K562 (cell line): ENCODE measurements around the gene UBE2H. TPM values are rescaled to one million over a fixed set of nuclear protein-coding genes. Genes with fewer than 3 reads are reported as not detected.

Source experiments
- CREB5 ChIP-seq: fragments of 250-450 bp; sonication (Bioruptor Pico); IDR thresholded peaks from 2 replicates; pipeline ENCODE4 v1.5.0; 2020; ENCODE audit warnings: mild to moderate bottlenecking
- ETS2 ChIP-seq: IDR thresholded peaks from 2 replicates; pipeline ENCODE4 v1.6.1; 2016; ENCODE audit warnings: borderline replicate concordance, missing genetic modification characterization, mild to moderate bottlenecking, moderate library complexity, missing compliant biosample characterization; ENCODE audit not compliant: poor library complexity, severe bottlenecking
- HDAC1 ChIP-seq, 2 experiments: fragments of 450-650 bp; IDR thresholded peaks; 2 replicates each; pipeline ENCODE4 v1.6.1; 2016 to 2017; ENCODE audit warnings: inconsistent platforms in 1 of 2, mild to moderate bottlenecking in 1 of 2, moderate library complexity in 1 of 2
- KAT2B ChIP-seq: IDR thresholded peaks from one replicate; pipeline ENCODE4 v1.6.1; 2012; ENCODE audit warnings: low read depth, mild to moderate bottlenecking, control low read depth, inconsistent platforms, low read length, moderate library complexity
- L3MBTL2 ChIP-seq: fragments of 450-650 bp; IDR thresholded peaks from 2 replicates; pipeline ENCODE4 v1.6.1; 2016; ENCODE audit warnings: mild to moderate bottlenecking, moderate library complexity
- MXI1 ChIP-seq: IDR thresholded peaks from 2 replicates; pipeline ENCODE4 v1.6.1; 2011; ENCODE audit warnings: low read depth, mild to moderate bottlenecking, improper control_type of control experiment, low read length
- NBN ChIP-seq: fragments of 450-650 bp; IDR thresholded peaks from 2 replicates; pipeline ENCODE4 v1.6.1; 2016; ENCODE audit warnings: low read depth, mild to moderate bottlenecking
- RFX7 ChIP-seq: fragments of 250-450 bp; sonication (Bioruptor Pico); IDR thresholded peaks from 2 replicates; pipeline ENCODE4 v1.5.1; 2021; ENCODE audit warnings: mild to moderate bottlenecking
- ZNF778 ChIP-seq: fragments of 450-650 bp; formaldehyde crosslinking; IDR thresholded peaks from 2 replicates; pipeline ENCODE4 v1.4.0; 2020; ENCODE audit warnings: mild to moderate bottlenecking, moderate library complexity
- polyA plus RNA-seq, 8 experiments: library from polyadenylated mRNA; depleted of rRNA in 4 of 8; stranded (reverse) in 5 of 8; unstranded in 3 of 8; fragments of >200 nt; fragmentation: Nextera tagmentation in 2 of 8; fragmentation: Illumina TruSeq in 1 of 8; extraction: Ambion mirVana in 2 of 8; extraction: Trizol in 1 of 8; gene quantifications; 2 replicates each; pipeline versions ENCODE4 v1.2.1 to v1.2.3, GENCODE V29; 2011 to 2014; ENCODE audit warnings: inconsistent platforms in 1 of 8, missing spikeins in 1 of 8
- total RNA-seq, 7 experiments: library from RNA; depleted of rRNA in 6 of 7; stranded (reverse); fragments of >200 nt in 6 of 7; fragmentation: Illumina TruSeq in 2 of 7; extraction: Trizol in 2 of 7; gene quantifications; 2 replicates each; pipeline versions ENCODE4 v1.2.1 to v1.2.3, GENCODE V29; 2011 to 2021; ENCODE audit warnings: low replicate concordance in 1 of 7
- TF ChIP-seq, protein P1 (sequence below), 2 experiments: fragments of 450-650 bp in 1 of 2; sonication (generic) in 1 of 2; formaldehyde crosslinking in 1 of 2; IDR thresholded peaks; 2 replicates each; pipeline versions ENCODE4 v1.7.1 to v1.9.0; 2016 to 2022; ENCODE audit warnings: inconsistent platforms in 1 of 2, mild to moderate bottlenecking in 1 of 2, missing genetic modification reagents in 1 of 2
- TF ChIP-seq, protein P2 (sequence below), 2 experiments: IDR thresholded peaks in 1 of 2; conservative IDR thresholded peaks in 1 of 2; 2 replicates each; pipeline ENCODE4 v1.6.1; 2016; ENCODE audit warnings: low read depth in 2 of 2, mild to moderate bottlenecking in 1 of 2, missing compliant biosample characterization in 1 of 2, missing genetic modification characterization in 1 of 2, moderate library complexity in 1 of 2
- TF ChIP-seq, protein P3 (sequence below): fragments of 250-450 bp; sonication (Bioruptor Pico); IDR thresholded peaks from 2 replicates; pipeline ENCODE4 v1.4.0; 2020; ENCODE audit warnings: borderline replicate concordance

Gene UBE2H
- total and polyA plus RNA-seq, 9 of the 15 experiments (the other 6 are each of a cell fraction or from before 2014, with no cell fraction given) = 6.3 to 33.0 (median 13.3) TPM

DNA sequence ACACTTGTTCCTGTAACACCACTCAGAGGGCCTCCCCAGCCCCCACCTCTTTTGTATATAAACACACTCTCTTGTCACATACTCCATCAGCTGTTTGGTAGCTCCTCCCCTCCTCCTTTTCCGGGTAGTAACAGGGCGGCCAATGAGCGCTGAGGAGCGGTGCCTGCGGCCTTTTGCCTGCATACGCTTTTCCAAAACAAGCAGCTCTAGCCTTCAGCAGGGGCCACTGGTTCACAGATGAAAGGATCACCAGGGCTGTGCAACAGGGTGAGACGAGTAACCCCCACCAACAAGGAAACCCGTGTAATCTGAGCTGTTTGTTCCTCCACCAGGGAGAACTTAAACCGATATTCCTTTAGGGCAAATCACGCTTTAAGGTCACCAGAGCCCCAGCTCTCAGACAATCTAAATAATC lies 3.9 kb downstream of the UBE2H start (continued):
- 0 out of 4 replicates have a peak, but pooled peaks of 1 of the 2 experiments have one; percentile 63 for TF ChIP-seq HDAC1 (IDR thresholded peaks at IDR 0.05)
- TF ChIP-seq, protein P1, sequence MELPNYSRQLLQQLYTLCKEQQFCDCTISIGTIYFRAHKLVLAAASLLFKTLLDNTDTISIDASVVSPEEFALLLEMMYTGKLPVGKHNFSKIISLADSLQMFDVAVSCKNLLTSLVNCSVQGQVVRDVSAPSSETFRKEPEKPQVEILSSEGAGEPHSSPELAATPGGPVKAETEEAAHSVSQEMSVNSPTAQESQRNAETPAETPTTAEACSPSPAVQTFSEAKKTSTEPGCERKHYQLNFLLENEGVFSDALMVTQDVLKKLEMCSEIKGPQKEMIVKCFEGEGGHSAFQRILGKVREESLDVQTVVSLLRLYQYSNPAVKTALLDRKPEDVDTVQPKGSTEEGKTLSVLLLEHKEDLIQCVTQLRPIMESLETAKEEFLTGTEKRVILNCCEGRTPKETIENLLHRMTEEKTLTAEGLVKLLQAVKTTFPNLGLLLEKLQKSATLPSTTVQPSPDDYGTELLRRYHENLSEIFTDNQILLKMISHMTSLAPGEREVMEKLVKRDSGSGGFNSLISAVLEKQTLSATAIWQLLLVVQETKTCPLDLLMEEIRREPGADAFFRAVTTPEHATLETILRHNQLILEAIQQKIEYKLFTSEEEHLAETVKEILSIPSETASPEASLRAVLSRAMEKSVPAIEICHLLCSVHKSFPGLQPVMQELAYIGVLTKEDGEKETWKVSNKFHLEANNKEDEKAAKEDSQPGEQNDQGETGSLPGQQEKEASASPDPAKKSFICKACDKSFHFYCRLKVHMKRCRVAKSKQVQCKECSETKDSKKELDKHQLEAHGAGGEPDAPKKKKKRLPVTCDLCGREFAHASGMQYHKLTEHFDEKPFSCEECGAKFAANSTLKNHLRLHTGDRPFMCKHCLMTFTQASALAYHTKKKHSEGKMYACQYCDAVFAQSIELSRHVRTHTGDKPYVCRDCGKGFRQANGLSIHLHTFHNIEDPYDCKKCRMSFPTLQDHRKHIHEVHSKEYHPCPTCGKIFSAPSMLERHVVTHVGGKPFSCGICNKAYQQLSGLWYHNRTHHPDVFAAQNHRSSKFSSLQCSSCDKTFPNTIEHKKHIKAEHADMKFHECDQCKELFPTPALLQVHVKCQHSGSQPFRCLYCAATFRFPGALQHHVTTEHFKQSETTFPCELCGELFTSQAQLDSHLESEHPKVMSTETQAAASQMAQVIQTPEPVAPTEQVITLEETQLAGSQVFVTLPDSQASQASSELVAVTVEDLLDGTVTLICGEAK (IDR thresholded peaks at IDR 0.05) = no peak
- TF ChIP-seq, protein P1 (CRISPR knock-in tag; IDR thresholded peaks at IDR 0.05) = no peak
- no peak for TF ChIP-seq ZNF778 (CRISPR knock-in tag)
- no peak for TF ChIP-seq KAT2B
- no peak for TF ChIP-seq RFX7 (CRISPR knock-in tag)
- peak; percentile 72; the same call in 1 of the 2 replicates for TF ChIP-seq NBN
- TF ChIP-seq CREB5 (CRISPR knock-in tag) = 0 out of 2 replicates have a peak, but pooled peaks have one; percentile 7
- TF ChIP-seq ETS2 (tag) = no peak
- TF ChIP-seq L3MBTL2 = peak; percentile 43; the same call in 1 of the 2 replicates
- TF ChIP-seq, protein P2, sequence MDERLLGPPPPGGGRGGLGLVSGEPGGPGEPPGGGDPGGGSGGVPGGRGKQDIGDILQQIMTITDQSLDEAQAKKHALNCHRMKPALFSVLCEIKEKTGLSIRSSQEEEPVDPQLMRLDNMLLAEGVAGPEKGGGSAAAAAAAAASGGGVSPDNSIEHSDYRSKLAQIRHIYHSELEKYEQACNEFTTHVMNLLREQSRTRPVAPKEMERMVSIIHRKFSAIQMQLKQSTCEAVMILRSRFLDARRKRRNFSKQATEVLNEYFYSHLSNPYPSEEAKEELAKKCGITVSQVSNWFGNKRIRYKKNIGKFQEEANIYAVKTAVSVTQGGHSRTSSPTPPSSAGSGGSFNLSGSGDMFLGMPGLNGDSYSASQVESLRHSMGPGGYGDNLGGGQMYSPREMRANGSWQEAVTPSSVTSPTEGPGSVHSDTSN (CRISPR knock-in tag; IDR thresholded peaks at IDR 0.05; ENCODE audit: low read depth) = no peak
- TF ChIP-seq, protein P2 (tag; conservative IDR thresholded peaks at IDR 0.05; ENCODE audit: low read depth) = 0 out of 2 replicates have a peak, but pooled peaks have one; percentile 45
- TF ChIP-seq, protein P3, sequence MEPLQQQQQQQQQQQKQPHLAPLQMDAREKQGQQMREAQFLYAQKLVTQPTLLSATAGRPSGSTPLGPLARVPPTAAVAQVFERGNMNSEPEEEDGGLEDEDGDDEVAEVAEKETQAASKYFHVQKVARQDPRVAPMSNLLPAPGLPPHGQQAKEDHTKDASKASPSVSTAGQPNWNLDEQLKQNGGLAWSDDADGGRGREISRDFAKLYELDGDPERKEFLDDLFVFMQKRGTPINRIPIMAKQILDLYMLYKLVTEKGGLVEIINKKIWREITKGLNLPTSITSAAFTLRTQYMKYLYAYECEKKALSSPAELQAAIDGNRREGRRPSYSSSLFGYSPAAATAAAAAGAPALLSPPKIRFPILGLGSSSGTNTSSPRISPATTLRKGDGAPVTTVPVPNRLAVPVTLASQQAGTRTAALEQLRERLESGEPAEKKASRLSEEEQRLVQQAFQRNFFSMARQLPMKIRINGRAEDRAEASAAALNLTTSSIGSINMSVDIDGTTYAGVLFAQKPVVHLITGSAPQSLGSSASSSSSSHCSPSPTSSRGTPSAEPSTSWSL (CRISPR knock-in tag) = no peak
- TF ChIP-seq MXI1 = no peak
